Smooth muscle cell (in vitro differentiated cells): Measurements from ENCODE around the gene PTBP1. TPM values are rescaled to one million over a fixed set of nuclear protein-coding genes. Genes with fewer than 3 reads are reported as not detected.

ENCODE experiments used
- DNase-seq: peaks from one replicate; lab custom pipeline; 2025; ENCODE audit not compliant: unreplicated experiment; lab: John Stamatoyannopoulos, UW
- H2AFZ ChIP-seq: fragments of 200-600 bp; sonication (generic); 2 replicates; pipeline ENCODE4 v1.6.0; 2016; ENCODE audit warnings: antibody characterized with exemption, low read depth, mild to moderate bottlenecking
- H3F3A ChIP-seq: fragments of 200-600 bp; sonication (generic); 2 replicates; pipeline ENCODE4 v1.6.0; 2017; ENCODE audit warnings: antibody characterized with exemption, low read depth
- H3K27ac ChIP-seq: fragments of 200-600 bp; sonication (generic); 2 replicates; pipeline ENCODE4 v1.5.1; 2016; ENCODE audit warnings: low read depth, mild to moderate bottlenecking
- H3K27me3 ChIP-seq: fragments of 200-600 bp; sonication (generic); 2 replicates; pipeline ENCODE4 v1.6.1; 2016; ENCODE audit warnings: low read depth, mild to moderate bottlenecking
- H3K36me3 ChIP-seq: fragments of 200-600 bp; sonication (generic); 2 replicates; pipeline ENCODE4 v1.5.1; 2016; ENCODE audit warnings: low read depth
- H3K4me1 ChIP-seq: fragments of 200-600 bp; sonication (generic); 2 replicates; pipeline ENCODE4 v1.5.1; 2016; ENCODE audit warnings: low read depth
- H3K4me2 ChIP-seq: fragments of 200-600 bp; sonication (generic); 2 replicates; pipeline ENCODE4 v1.6.0; 2016; ENCODE audit warnings: mild to moderate bottlenecking
- H3K4me3 ChIP-seq: fragments of 200-600 bp; sonication (generic); 2 replicates; pipeline ENCODE4 v1.5.1; 2016; ENCODE audit warnings: mild to moderate bottlenecking
- H3K79me2 ChIP-seq: fragments of 200-600 bp; sonication (generic); 2 replicates; pipeline ENCODE4 v1.6.0; 2016; ENCODE audit warnings: low read depth, mild to moderate bottlenecking
- H3K9ac ChIP-seq: fragments of 200-600 bp; sonication (generic); 2 replicates; pipeline ENCODE4 v1.6.0; 2016; ENCODE audit warnings: low read depth
- H3K9me3 ChIP-seq: fragments of 200-600 bp; sonication (generic); replicated peaks from 2 replicates; pipeline ENCODE4 v1.5.1; 2016; ENCODE audit warnings: low read depth
- H4K20me1 ChIP-seq: fragments of 200-600 bp; sonication (generic); 2 replicates; pipeline ENCODE4 v1.6.0; 2016; ENCODE audit warnings: low read depth
- WGBS: methylation state at CpG from one replicate; pipeline ENCODE4 v1.1.7; 2016; ENCODE audit warnings: low lambda C conversion rate; 5-methylcytosine and 5-hydroxymethylcytosine counted together
- microRNA counts: library from miRNA; unstranded; fragments of <30 nt; microRNA quantifications from one replicate; lab custom pipeline; 2016
- microRNA-seq: library from miRNA; unstranded; fragments of <30 nt; microRNA quantifications from one replicate; pipeline ENCODE4, GENCODE V29; 2016; ENCODE audit warnings: borderline number of aligned reads
- polyA plus RNA-seq: library from polyadenylated mRNA; unstranded; fragments of >200 nt; fragmentation: Nextera tagmentation; extraction: Ambion mirVana; gene quantifications from 2 replicates; pipeline ENCODE4 v1.2.1, GENCODE V29; 2016
- small RNA-seq: library from RNA; depleted of rRNA; stranded (forward); fragments of <200 nt; gene quantifications from one replicate; pipeline ENCODE3, GENCODE V24; 2014
- total RNA-seq: library from RNA; depleted of rRNA; stranded (reverse); fragments of >200 nt; gene quantifications from 2 replicates; pipeline ENCODE4 v1.2.3, GENCODE V29; 2014
- TF ChIP-seq, protein P1 (sequence below): fragments of 200-600 bp; sonication (generic); IDR thresholded peaks from 2 replicates; pipeline ENCODE4 v1.5.1; 2017; ENCODE audit warnings: borderline replicate concordance, mild to moderate bottlenecking, antibody characterized with exemption; ENCODE audit not compliant: insufficient read depth, poor library complexity, severe bottlenecking

Gene PTBP1
- total and polyA plus RNA-seq, 2 experiments from 2014 or later = 167 to 226 TPM

- H2AFZ ChIP-seq = no peak within 1 kb of the TSS
- H3K4me2 ChIP-seq = peak within 1 kb of the TSS; percentile 68
- H3K27me3 ChIP-seq = peaks cover 33% of the 10 kb centered on the region
- DNase-seq = no peak
- H3K27ac ChIP-seq = no peak within 1 kb of the TSS
- 81% methylated on average over 19 of the region's 24 CpGs for WGBS
- TF ChIP-seq, protein P1, sequence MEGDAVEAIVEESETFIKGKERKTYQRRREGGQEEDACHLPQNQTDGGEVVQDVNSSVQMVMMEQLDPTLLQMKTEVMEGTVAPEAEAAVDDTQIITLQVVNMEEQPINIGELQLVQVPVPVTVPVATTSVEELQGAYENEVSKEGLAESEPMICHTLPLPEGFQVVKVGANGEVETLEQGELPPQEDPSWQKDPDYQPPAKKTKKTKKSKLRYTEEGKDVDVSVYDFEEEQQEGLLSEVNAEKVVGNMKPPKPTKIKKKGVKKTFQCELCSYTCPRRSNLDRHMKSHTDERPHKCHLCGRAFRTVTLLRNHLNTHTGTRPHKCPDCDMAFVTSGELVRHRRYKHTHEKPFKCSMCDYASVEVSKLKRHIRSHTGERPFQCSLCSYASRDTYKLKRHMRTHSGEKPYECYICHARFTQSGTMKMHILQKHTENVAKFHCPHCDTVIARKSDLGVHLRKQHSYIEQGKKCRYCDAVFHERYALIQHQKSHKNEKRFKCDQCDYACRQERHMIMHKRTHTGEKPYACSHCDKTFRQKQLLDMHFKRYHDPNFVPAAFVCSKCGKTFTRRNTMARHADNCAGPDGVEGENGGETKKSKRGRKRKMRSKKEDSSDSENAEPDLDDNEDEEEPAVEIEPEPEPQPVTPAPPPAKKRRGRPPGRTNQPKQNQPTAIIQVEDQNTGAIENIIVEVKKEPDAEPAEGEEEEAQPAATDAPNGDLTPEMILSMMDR = no peak
- no peaks in the 10 kb centered on the region for H3K9me3 ChIP-seq
- H4K20me1 ChIP-seq = no peaks in the 10 kb centered on the region
- no peaks in the 10 kb centered on the region for H3K79me2 ChIP-seq
- peak within 1 kb of the TSS; percentile 21 for H3K4me3 ChIP-seq
- no peaks in the 10 kb centered on the region for H3K4me1 ChIP-seq
- no peak within 1 kb of the TSS for H3K9ac ChIP-seq
- H3F3A ChIP-seq = no peaks in the 10 kb centered on the region
- H3K36me3 ChIP-seq = no peaks in the 10 kb centered on the region
These were observed 61.9 kb downstream of the PTBP1 start, which contains the start of gene CFD for GRCh38 chr19:858868-859843. CFD (plus strand) TSS chr19:859664; CDS start chr19:859690, 26 bp downstream.

GRCh38 chr19:861141-861755, 64.0 kb downstream of the PTBP1 start:
- peaks cover 33% of the 10 kb centered on the region for H3K27me3 ChIP-seq
- DNase-seq = no peak
- H3F3A ChIP-seq = no peaks in the 10 kb centered on the region
- no peak overlapping the region for H3K4me2 ChIP-seq
- H2AFZ ChIP-seq = no peak overlapping the region
- H3K4me1 ChIP-seq = no peaks in the 10 kb centered on the region
- H3K36me3 ChIP-seq = no peaks in the 10 kb centered on the region
- H3K4me3 ChIP-seq = no peak overlapping the region
- WGBS = no CpG with 5 or more reads among the region's 35 CpGs
- TF ChIP-seq, protein P1 = no peak
- H3K27ac ChIP-seq = no peak overlapping the region
- no peaks in the 10 kb centered on the region for H3K79me2 ChIP-seq
- H3K9ac ChIP-seq = no peak overlapping the region
- H4K20me1 ChIP-seq = no peaks in the 10 kb centered on the region
- no peaks in the 10 kb centered on the region for H3K9me3 ChIP-seq

MicroRNAs within 50 kb of the gene (microRNA counts, 767-probe panel; counts per million panel counts)
- 183 counts per million for microRNA hsa-miR-3187-3p (lab: Ali Mortazavi, UCI)

Small RNA genes lying within 50 kb of the gene (microRNA-seq; reads per million reads assigned to microRNA genes)
- gene MIR3187 (34.5 reads per million, percentile 41 among the genes with 10 or more reads in this experiment), gene MIR4745 (4.7 reads per million)

Small RNA genes lying within 50 kb of the gene (small RNA-seq; reads per million reads assigned to genes)
- gene MIR3187 = not detected

Other genes starting within 250 kb of the PTBP1 start
- gene BSG, start 224.9 kb upstream of the PTBP1 start, total RNA-seq = 431 and 469 TPM in 2 replicates
- 971 and 1,057 TPM in 2 replicates for gene BSG, start 224.9 kb upstream of the PTBP1 start, polyA plus RNA-seq
- gene HCN2, start 207.6 kb upstream of the PTBP1 start, total RNA-seq = 0.27 and 0.81 TPM in 2 replicates
- 0.12 and 0.49 TPM in 2 replicates for gene HCN2, start 207.6 kb upstream of the PTBP1 start, polyA plus RNA-seq
- gene POLRMT, start 163.9 kb upstream of the PTBP1 start, total RNA-seq = 15.2 and 23.8 TPM in 2 replicates
- 65.3 and 74.2 TPM in 2 replicates for gene POLRMT, start 163.9 kb upstream of the PTBP1 start, polyA plus RNA-seq
- gene FGF22, start 157.6 kb upstream of the PTBP1 start, total RNA-seq = not detected in 2 replicates
- 0.18 TPM in 2 replicates for gene FGF22, start 157.6 kb upstream of the PTBP1 start, polyA plus RNA-seq
- 19.8 and 24.6 TPM in 2 replicates for gene RNF126, start 134.2 kb upstream of the PTBP1 start, total RNA-seq
- gene RNF126, start 134.2 kb upstream of the PTBP1 start, polyA plus RNA-seq = 55.7 and 60.4 TPM in 2 replicates
- 117 and 132 TPM in 2 replicates for gene FSTL3, start 121.1 kb upstream of the PTBP1 start, total RNA-seq
- 153 and 172 TPM in 2 replicates for gene FSTL3, start 121.1 kb upstream of the PTBP1 start, polyA plus RNA-seq
- not detected in 2 replicates for gene PRSS57, start 102.0 kb upstream of the PTBP1 start, total RNA-seq
- not detected in 2 replicates for gene PRSS57, start 102.0 kb upstream of the PTBP1 start, polyA plus RNA-seq
- gene PALM, start 88.5 kb upstream of the PTBP1 start, total RNA-seq = 11.1 and 17.1 TPM in 2 replicates
- 16.6 and 21.3 TPM in 2 replicates for gene PALM, start 88.5 kb upstream of the PTBP1 start, polyA plus RNA-seq
- 1.7 and 10.2 TPM in 2 replicates for gene MISP, start 46.3 kb upstream of the PTBP1 start, total RNA-seq
- 1.2 and 8.0 TPM in 2 replicates for gene MISP, start 46.3 kb upstream of the PTBP1 start, polyA plus RNA-seq
- gene PLPPR3, start 24.5 kb downstream of the PTBP1 start, total RNA-seq = 6.5 and 10.7 TPM in 2 replicates
- gene PLPPR3, start 24.5 kb downstream of the PTBP1 start, polyA plus RNA-seq = 13.7 and 14.7 TPM in 2 replicates
- gene AZU1, start 30.4 kb downstream of the PTBP1 start, total RNA-seq = 0.45 and 8.0 TPM in 2 replicates
- gene AZU1, start 30.4 kb downstream of the PTBP1 start, polyA plus RNA-seq = 0.32 and 2.2 TPM in 2 replicates
- not detected in 2 replicates for gene PRTN3, start 43.5 kb downstream of the PTBP1 start, total RNA-seq
- not detected in 2 replicates for gene PRTN3, start 43.5 kb downstream of the PTBP1 start, polyA plus RNA-seq
- not detected in 2 replicates for gene ELANE, start 54.9 kb downstream of the PTBP1 start, total RNA-seq
- not detected in 2 replicates for gene ELANE, start 54.9 kb downstream of the PTBP1 start, polyA plus RNA-seq
- gene CFD, start 62.2 kb downstream of the PTBP1 start, total RNA-seq = not detected in 2 replicates
- gene CFD, start 62.2 kb downstream of the PTBP1 start, polyA plus RNA-seq = 0.34 and 1.9 TPM in 2 replicates
- gene MED16, start 95.7 kb downstream of the PTBP1 start, total RNA-seq = 19.0 and 25.2 TPM in 2 replicates
- 86.8 and 87.1 TPM in 2 replicates for gene MED16, start 95.7 kb downstream of the PTBP1 start, polyA plus RNA-seq
- gene RNU6-9, start 96.0 kb downstream of the PTBP1 start, total RNA-seq = not detected in 2 replicates
- not detected in 2 replicates for gene RNU6-9, start 96.0 kb downstream of the PTBP1 start, polyA plus RNA-seq
- gene R3HDM4, start 115.8 kb downstream of the PTBP1 start, total RNA-seq = 25.9 and 42.3 TPM in 2 replicates
- gene R3HDM4, start 115.8 kb downstream of the PTBP1 start, polyA plus RNA-seq = 69.4 and 70.5 TPM in 2 replicates
- 0.27 TPM in 1 of 2 replicates, not detected in the other for gene KISS1R, start 119.9 kb downstream of the PTBP1 start, total RNA-seq
- gene KISS1R, start 119.9 kb downstream of the PTBP1 start, polyA plus RNA-seq = 0.61 and 1.4 TPM in 2 replicates
- 50.3 TPM in 2 replicates for gene ARID3A, start 128.6 kb downstream of the PTBP1 start, total RNA-seq
- gene ARID3A, start 128.6 kb downstream of the PTBP1 start, polyA plus RNA-seq = 45.7 and 75.2 TPM in 2 replicates
- 33.8 and 69.4 TPM in 2 replicates for gene WDR18, start 186.9 kb downstream of the PTBP1 start, total RNA-seq
- 153 and 160 TPM in 2 replicates for gene WDR18, start 186.9 kb downstream of the PTBP1 start, polyA plus RNA-seq
- gene GRIN3B, start 203.0 kb downstream of the PTBP1 start, total RNA-seq = 1.2 and 12.6 TPM in 2 replicates
- 1.2 and 3.6 TPM in 2 replicates for gene GRIN3B, start 203.0 kb downstream of the PTBP1 start, polyA plus RNA-seq
- gene TMEM259, start 223.7 kb downstream of the PTBP1 start, total RNA-seq = 112 and 133 TPM in 2 replicates
- 232 and 301 TPM in 2 replicates for gene TMEM259, start 223.7 kb downstream of the PTBP1 start, polyA plus RNA-seq
- not detected in 2 replicates for gene RNU6-2, start 224.1 kb downstream of the PTBP1 start, total RNA-seq
- not detected in 2 replicates for gene RNU6-2, start 224.1 kb downstream of the PTBP1 start, polyA plus RNA-seq
- gene CNN2, start 229.2 kb downstream of the PTBP1 start, total RNA-seq = 150 and 155 TPM in 2 replicates
- 392 and 404 TPM in 2 replicates for gene CNN2, start 229.2 kb downstream of the PTBP1 start, polyA plus RNA-seq
- gene ABCA7, start 242.7 kb downstream of the PTBP1 start, total RNA-seq = 4.1 and 5.0 TPM in 2 replicates
- gene ABCA7, start 242.7 kb downstream of the PTBP1 start, polyA plus RNA-seq = 11.8 and 26.5 TPM in 2 replicates